Endothelial cell of umbilical vein (primary cell): ENCODE measurements around the gene ZNF253. TPM values are rescaled to one million over a fixed set of nuclear protein-coding genes. Genes with fewer than 3 reads are reported as not detected.

ENCODE experiments used
- BruUV-seq: library from RNA; stranded (reverse); fragments of 400-500 nt; replicated peaks from 2 replicates; lab custom pipeline; 2021; lab: Mats Ljungman, UMichigan
- CTCF ChIA-PET: fragments of 300-600, 350-600 bp; sonication (Branson Sonifier 250); formaldehyde crosslinking; loops from one replicate; lab custom pipeline; 2021; ENCODE audit warnings: antibody characterized with exemption, inconsistent platforms; lab: Charles Lee
- POLR2A ChIA-PET: fragments of 300-600, 350-600 bp; sonication (Branson Sonifier 250); formaldehyde crosslinking; loops from one replicate; lab custom pipeline; 2021; ENCODE audit warnings: antibody characterized with exemption, inconsistent platforms; lab: Charles Lee
- DNase-seq: peaks from one replicate; pipeline ENCODE4 v3.0.0-alpha.2; 2011; ENCODE audit warnings: low read depth, low spot score
- FAIRE-seq: peaks from 2 replicates; lab custom pipeline; 2011; peaks lifted over from hg19 to GRCh38; lab: Jason Lieb, UNC
- H2AFZ ChIP-seq: 2 replicates; pipeline ENCODE4 v1.6.0; 2012; ENCODE audit warnings: low read depth, low read length, control low read depth, inconsistent platforms
- H3K27ac ChIP-seq: 2 replicates; pipeline ENCODE4 v1.5.1; 2011; ENCODE audit warnings: low read depth, mild to moderate bottlenecking, control low read depth, low read length, moderate library complexity; ENCODE audit not compliant: insufficient read depth
- H3K27me3 ChIP-seq, 2 experiments: 2 replicates each; pipeline versions ENCODE4 v1.6.0 to v1.6.1; 2011; ENCODE audit warnings: low read length in 2 of 2, mixed read lengths in 1 of 2; ENCODE audit not compliant: control insufficient read depth in 2 of 2, insufficient read depth in 2 of 2
- H3K36me3 ChIP-seq, 2 experiments: 2 replicates in 1 of 2; 3 replicates in 1 of 2; pipeline ENCODE4 v1.5.1; 2011; ENCODE audit warnings: low read length in 2 of 2, mild to moderate bottlenecking in 1 of 2, moderate library complexity in 1 of 2; ENCODE audit not compliant: control insufficient read depth in 2 of 2, insufficient read depth in 2 of 2; ENCODE audit errors: extremely low read depth in 1 of 2
- H3K4me1 ChIP-seq: 3 replicates; pipeline ENCODE4 v1.5.1; 2011; ENCODE audit warnings: mild to moderate bottlenecking, low read length; ENCODE audit not compliant: control insufficient read depth, insufficient read depth; ENCODE audit errors: extremely low read depth
- H3K4me2 ChIP-seq: 2 replicates; pipeline ENCODE4 v1.6.1; 2011; ENCODE audit warnings: low read length, control low read depth, mixed read lengths; ENCODE audit not compliant: insufficient read depth
- H3K4me3 ChIP-seq, 3 experiments: fragments of 200-600 bp in 1 of 3; sonication (generic), shearing (Covaris generic) in 1 of 3; replicated peaks in 1 of 3; 2 replicates each; pipeline ENCODE4 v1.5.1; 2011 to 2016; ENCODE audit warnings: control low read depth in 3 of 3, low read length in 3 of 3, mild to moderate bottlenecking in 2 of 3, inconsistent platforms in 1 of 3, low read depth in 1 of 3, moderate library complexity in 1 of 3; ENCODE audit not compliant: insufficient read depth in 1 of 3
- H3K79me2 ChIP-seq: 2 replicates; pipeline ENCODE4 v1.6.0; 2012; ENCODE audit warnings: low read length, inconsistent platforms; ENCODE audit not compliant: control insufficient read depth, insufficient read depth
- H3K9ac ChIP-seq: replicated peaks from 2 replicates; pipeline ENCODE3; 2011; ENCODE audit warnings: low read length, control low read depth; ENCODE audit not compliant: insufficient read depth; ENCODE audit errors: extremely low read depth
- H3K9me1 ChIP-seq: replicated peaks from 3 replicates; pipeline ENCODE4 v1.6.0; 2011; ENCODE audit warnings: mild to moderate bottlenecking, low read length; ENCODE audit not compliant: control insufficient read depth, insufficient read depth; ENCODE audit errors: extremely low read depth
- H3K9me3 ChIP-seq: replicated peaks from 2 replicates; pipeline ENCODE4 v1.5.1; 2012; ENCODE audit warnings: low read length, inconsistent platforms; ENCODE audit not compliant: control insufficient read depth, insufficient read depth
- H4K20me1 ChIP-seq: replicated peaks from 2 replicates; pipeline ENCODE3; 2011; ENCODE audit warnings: mild to moderate bottlenecking, low read length; ENCODE audit not compliant: control insufficient read depth, insufficient read depth; ENCODE audit errors: extremely low read depth
- EZH2 ChIP-seq: IDR thresholded peaks from 2 replicates; pipeline ENCODE4 v1.6.1; 2012; ENCODE audit warnings: borderline replicate concordance, low read depth, mild to moderate bottlenecking, moderate library complexity, low read length, inconsistent platforms; ENCODE audit not compliant: severe bottlenecking
- FOS ChIP-seq: IDR thresholded peaks from 2 replicates; pipeline ENCODE4 v1.6.1; 2011; ENCODE audit warnings: mild to moderate bottlenecking, low read length, moderate library complexity, borderline replicate concordance; ENCODE audit not compliant: insufficient read depth
- GATA2 ChIP-seq: IDR thresholded peaks from 2 replicates; pipeline ENCODE4 v1.7.0; 2011; ENCODE audit warnings: low read depth, mild to moderate bottlenecking, moderate library complexity, mixed read lengths, low read length; ENCODE audit not compliant: insufficient read length, insufficient read depth
- JUN ChIP-seq: IDR thresholded peaks from 2 replicates; pipeline ENCODE4 v1.6.1; 2011; ENCODE audit warnings: borderline replicate concordance, low read depth; ENCODE audit not compliant: insufficient read length, insufficient read depth
- MAX ChIP-seq: IDR thresholded peaks from 2 replicates; pipeline ENCODE4 v1.6.1; 2011; ENCODE audit not compliant: insufficient read depth, insufficient read length
- MYC ChIP-seq: IDR thresholded peaks from one replicate; pipeline ENCODE4 v1.6.1; 2011; ENCODE audit warnings: mild to moderate bottlenecking, low read depth, low read length
- POLR2A ChIP-seq: IDR thresholded peaks from 2 replicates; pipeline ENCODE4 v1.6.1; 2012; ENCODE audit warnings: low read depth, mild to moderate bottlenecking, control low read depth, low read length
- POLR2AphosphoS5 ChIP-seq: IDR thresholded peaks from 2 replicates; pipeline ENCODE4 v1.6.1; 2012; ENCODE audit warnings: low read depth, mild to moderate bottlenecking, control low read depth, low read length, moderate library complexity; ENCODE audit not compliant: insufficient read depth
- dilution Hi-C: fragments of 300-500 bp; cut with MboI; formaldehyde crosslinking; loops from one replicate; pipeline ENCODE4 v1.15.0; 2019; ENCODE audit warnings: low sequenced_read_pairs; ENCODE audit not compliant: extremely low pct_ligation_motif_present
- intact Hi-C: fragments of 100-400 bp; cut with micrococcal nuclease; formaldehyde crosslinking; loops from one replicate; pipeline ENCODE4 v1.10.0; 2022
- polyA plus RNA-seq, 4 experiments: library from polyadenylated mRNA; depleted of rRNA in 3 of 4; stranded (reverse) in 3 of 4; unstranded in 1 of 4; fragments of >200 nt; gene quantifications; 2 replicates each; pipeline versions ENCODE4 v1.2.1 to v1.2.3, GENCODE V29; 2011 to 2012; ENCODE audit warnings: missing spikeins in 1 of 4
- total RNA-seq: library from RNA; stranded (reverse); gene quantifications from 2 replicates; pipeline ENCODE4 v1.2.3, GENCODE V29; 2021
- TF ChIP-seq, protein P1 (sequence below), 2 donors: IDR thresholded peaks; 1 replicate in 1 of 2; 2 replicates in 1 of 2; pipeline ENCODE4 v1.5.1; 2011; ENCODE audit warnings: low read length in 2 of 2, mild to moderate bottlenecking in 2 of 2, moderate library complexity in 2 of 2, control low read depth in 1 of 2, inconsistent platforms in 1 of 2, low read depth in 1 of 2; ENCODE audit not compliant: insufficient read depth in 1 of 2; ENCODE audit errors: extremely low read depth in 1 of 2

The ZNF253 gene
- total and polyA plus RNA-seq, 2 donors (not counting 3 experiments of a cell fraction or from before 2014, with no cell fraction given): 0.86 to 8.4 TPM

DNA sequence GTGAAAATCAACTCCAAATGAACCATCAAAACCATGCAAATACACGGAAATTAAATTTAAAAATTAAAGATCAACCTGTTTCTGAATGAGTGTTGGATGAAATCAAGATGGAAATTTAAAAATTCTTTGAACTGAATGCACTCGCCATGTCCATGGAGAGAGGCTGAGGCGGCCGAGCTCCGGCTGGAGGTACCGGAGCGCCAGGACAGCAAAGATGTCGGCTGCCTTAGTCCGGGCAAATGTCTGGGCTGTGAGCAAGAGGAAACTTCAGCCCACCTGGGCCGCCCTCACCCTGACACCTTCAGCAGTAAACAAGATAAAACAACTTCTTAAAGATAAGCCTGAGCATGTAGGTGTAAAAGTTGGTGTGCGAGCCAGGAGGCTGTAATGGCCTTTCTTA lies 38.8 kb upstream of the ZNF253 start:
- no peak overlapping the region for H3K27ac ChIP-seq
- dilution Hi-C loops (no loop called here), intact Hi-C loops (no loop called here)
- H3K4me1 ChIP-seq: no peaks in the 10 kb centered on the region
- BruUV-seq: no TSS peak
- no peaks in the 10 kb centered on the region for H4K20me1 ChIP-seq
- H3K4me3 ChIP-seq: no peak overlapping the region
- H3K36me3 ChIP-seq: no peaks in the 10 kb centered on the region
- FAIRE-seq (no peak), DNase-seq (no peak)
- H3K4me2 ChIP-seq: no peak overlapping the region
- no peak for TF ChIP-seq POLR2A
- no peak for TF ChIP-seq POLR2AphosphoS5
- no peak for TF ChIP-seq EZH2
- no peak for TF ChIP-seq GATA2
- TF ChIP-seq MAX: no peak
- no peak for TF ChIP-seq MYC
- TF ChIP-seq, protein P1, sequence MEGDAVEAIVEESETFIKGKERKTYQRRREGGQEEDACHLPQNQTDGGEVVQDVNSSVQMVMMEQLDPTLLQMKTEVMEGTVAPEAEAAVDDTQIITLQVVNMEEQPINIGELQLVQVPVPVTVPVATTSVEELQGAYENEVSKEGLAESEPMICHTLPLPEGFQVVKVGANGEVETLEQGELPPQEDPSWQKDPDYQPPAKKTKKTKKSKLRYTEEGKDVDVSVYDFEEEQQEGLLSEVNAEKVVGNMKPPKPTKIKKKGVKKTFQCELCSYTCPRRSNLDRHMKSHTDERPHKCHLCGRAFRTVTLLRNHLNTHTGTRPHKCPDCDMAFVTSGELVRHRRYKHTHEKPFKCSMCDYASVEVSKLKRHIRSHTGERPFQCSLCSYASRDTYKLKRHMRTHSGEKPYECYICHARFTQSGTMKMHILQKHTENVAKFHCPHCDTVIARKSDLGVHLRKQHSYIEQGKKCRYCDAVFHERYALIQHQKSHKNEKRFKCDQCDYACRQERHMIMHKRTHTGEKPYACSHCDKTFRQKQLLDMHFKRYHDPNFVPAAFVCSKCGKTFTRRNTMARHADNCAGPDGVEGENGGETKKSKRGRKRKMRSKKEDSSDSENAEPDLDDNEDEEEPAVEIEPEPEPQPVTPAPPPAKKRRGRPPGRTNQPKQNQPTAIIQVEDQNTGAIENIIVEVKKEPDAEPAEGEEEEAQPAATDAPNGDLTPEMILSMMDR (IDR thresholded peaks at IDR 0.05; ENCODE audit: extremely low read depth in 1 of 2, insufficient read depth in 1 of 2, low read depth in 1 of 2, low read length in 2 of 2): no peak
- no peak for TF ChIP-seq FOS
- no peak for TF ChIP-seq JUN
- no peaks in the 10 kb centered on the region for H3K9me1 ChIP-seq
- ChIA-PET CTCF (no interaction called here), POLR2A (no interaction called here)
- H3K79me2 ChIP-seq: no peaks in the 10 kb centered on the region
- H3K9me3 ChIP-seq: peaks cover 5% of the 10 kb centered on the region
- no peak overlapping the region for H2AFZ ChIP-seq
- no peak overlapping the region for H3K9ac ChIP-seq
- H3K27me3 ChIP-seq: no peaks in the 10 kb centered on the region
